IPS-18a (cell line): ENCODE results near the gene POLR2E.

Source experiments
- H3K27ac ChIP-seq: one replicate; pipeline ENCODE4 v1.5.1; 2013; ENCODE audit warnings: low read length
- H3K27me3 ChIP-seq: one replicate; pipeline ENCODE4 v1.6.1; 2013; ENCODE audit warnings: mild to moderate bottlenecking, low read length; ENCODE audit not compliant: control insufficient read depth, insufficient read depth
- H3K36me3 ChIP-seq: one replicate; pipeline ENCODE4 v1.6.1; 2013; ENCODE audit warnings: low read depth, low read length; ENCODE audit not compliant: control insufficient read depth
- H3K4me1 ChIP-seq: one replicate; pipeline ENCODE4 v1.6.1; 2013; ENCODE audit warnings: low read depth, low read length; ENCODE audit not compliant: control insufficient read depth
- H3K4me3 ChIP-seq: one replicate; pipeline ENCODE4 v1.5.1; 2013; ENCODE audit warnings: low read length
- H3K9ac ChIP-seq: one replicate; pipeline ENCODE4 v1.6.1; 2013; ENCODE audit warnings: mild to moderate bottlenecking, low read length, moderate library complexity
- H3K9me3 ChIP-seq: one replicate; pipeline ENCODE4 v1.6.1; 2013; ENCODE audit warnings: low read depth, low read length; ENCODE audit not compliant: control insufficient read depth

Gene POLR2E

GRCh38 chr19:1123885-1124677, 28.9 kb upstream of the POLR2E start:
- H3K27ac ChIP-seq: no peak overlapping the region
- H3K4me1 ChIP-seq: no peaks in the 10 kb centered on the region

GRCh38 chr19:1123381-1123780, 28.2 kb upstream of the POLR2E start:
- no peak overlapping the region for H3K27ac ChIP-seq
- no peak overlapping the region for H3K4me3 ChIP-seq
- H3K4me1 ChIP-seq: no peaks in the 10 kb centered on the region
- no peaks in the 10 kb centered on the region for H3K9me3 ChIP-seq
- H3K27me3 ChIP-seq: no peaks in the 10 kb centered on the region
- H3K36me3 ChIP-seq: peaks cover 21% of the 10 kb centered on the region
- no peak overlapping the region for H3K9ac ChIP-seq

More at GRCh38 chr19:1123885-1124677, 28.9 kb upstream of the POLR2E start:
- Histone ChIP-seq H3K36me3 (peaks cover 21% of the 10 kb centered on the region), H3K27me3 (no peaks in the 10 kb centered on the region), H3K4me3 (no peak overlapping the region), H3K9me3 (no peaks in the 10 kb centered on the region), H3K9ac (no peak overlapping the region)

- H3K9ac ChIP-seq: no peak overlapping the region
- H3K27me3 ChIP-seq: no peaks in the 10 kb centered on the region
- no peaks in the 10 kb centered on the region for H3K9me3 ChIP-seq
- H3K36me3 ChIP-seq: peaks cover 21% of the 10 kb centered on the region
- H3K27ac ChIP-seq: no peak overlapping the region
- H3K4me1 ChIP-seq: no peaks in the 10 kb centered on the region
- no peak overlapping the region for H3K4me3 ChIP-seq
Observed at GRCh38 chr19:1122972-1123363, 27.8 kb upstream of the POLR2E start.

- no peak overlapping the region for H3K9ac ChIP-seq
- H3K27me3 ChIP-seq: no peaks in the 10 kb centered on the region
- H3K4me3 ChIP-seq: no peak overlapping the region
- no peaks in the 10 kb centered on the region for H3K9me3 ChIP-seq
- H3K36me3 ChIP-seq: peaks cover 18% of the 10 kb centered on the region
- H3K4me1 ChIP-seq: no peaks in the 10 kb centered on the region
- H3K27ac ChIP-seq: no peak overlapping the region
Observed at GRCh38 chr19:1122021-1122971, 27.1 kb upstream of the POLR2E start.

- H3K36me3 ChIP-seq: peaks cover 13% of the 10 kb centered on the region
- no peaks in the 10 kb centered on the region for H3K4me1 ChIP-seq
- no peaks in the 10 kb centered on the region for H3K9me3 ChIP-seq
- H3K9ac ChIP-seq: no peak overlapping the region
- no peak overlapping the region for H3K4me3 ChIP-seq
- no peak overlapping the region for H3K27ac ChIP-seq
- H3K27me3 ChIP-seq: no peaks in the 10 kb centered on the region
Observed at GRCh38 chr19:1121395-1121794, 26.2 kb upstream of the POLR2E start.

GRCh38 chr19:1119475-1120217, 24.5 kb upstream of the POLR2E start:
- H3K9ac ChIP-seq: no peak overlapping the region
- no peaks in the 10 kb centered on the region for H3K4me1 ChIP-seq
- no peaks in the 10 kb centered on the region for H3K9me3 ChIP-seq
- H3K27me3 ChIP-seq: no peaks in the 10 kb centered on the region
- H3K4me3 ChIP-seq: no peak overlapping the region
- H3K27ac ChIP-seq: no peak overlapping the region
- peaks cover 13% of the 10 kb centered on the region for H3K36me3 ChIP-seq

- Histone ChIP-seq H3K4me3 (no peak overlapping the region), H3K4me1 (no peaks in the 10 kb centered on the region), H3K27me3 (no peaks in the 10 kb centered on the region), H3K27ac (no peak overlapping the region), H3K36me3 (peaks cover 13% of the 10 kb centered on the region), H3K9me3 (no peaks in the 10 kb centered on the region), H3K9ac (no peak overlapping the region)
Observed at GRCh38 chr19:1118999-1119398, 23.8 kb upstream of the POLR2E start.

GRCh38 chr19:1117654-1118053, 22.5 kb upstream of the POLR2E start:
- H3K9me3 ChIP-seq: no peaks in the 10 kb centered on the region
- H3K4me1 ChIP-seq: peaks cover 2% of the 10 kb centered on the region
- peaks cover 13% of the 10 kb centered on the region for H3K36me3 ChIP-seq
- H3K4me3 ChIP-seq: no peak overlapping the region
- H3K27me3 ChIP-seq: no peaks in the 10 kb centered on the region
- no peak overlapping the region for H3K27ac ChIP-seq
- no peak overlapping the region for H3K9ac ChIP-seq

GRCh38 chr19:1116726-1117581, 21.8 kb upstream of the POLR2E start:
- peaks cover 13% of the 10 kb centered on the region for H3K36me3 ChIP-seq

GRCh38 chr19:1115646-1116420, 20.7 kb upstream of the POLR2E start:
- no peaks in the 10 kb centered on the region for H3K9me3 ChIP-seq
- H3K4me3 ChIP-seq: no peak overlapping the region
- no peak overlapping the region for H3K27ac ChIP-seq
- peaks cover 5% of the 10 kb centered on the region for H3K4me1 ChIP-seq
- H3K27me3 ChIP-seq: no peaks in the 10 kb centered on the region
- no peak overlapping the region for H3K9ac ChIP-seq
- H3K36me3 ChIP-seq: peaks cover 6% of the 10 kb centered on the region

More at GRCh38 chr19:1116726-1117581, 21.8 kb upstream of the POLR2E start:
- Histone ChIP-seq H3K27me3 (no peaks in the 10 kb centered on the region), H3K4me3 (no peak overlapping the region), H3K27ac (no peak overlapping the region), H3K4me1 (peaks cover 5% of the 10 kb centered on the region), H3K9me3 (no peaks in the 10 kb centered on the region), H3K9ac (no peak overlapping the region)
